ENCODE data around the gene MUSK.

The MUSK gene

DNA sequence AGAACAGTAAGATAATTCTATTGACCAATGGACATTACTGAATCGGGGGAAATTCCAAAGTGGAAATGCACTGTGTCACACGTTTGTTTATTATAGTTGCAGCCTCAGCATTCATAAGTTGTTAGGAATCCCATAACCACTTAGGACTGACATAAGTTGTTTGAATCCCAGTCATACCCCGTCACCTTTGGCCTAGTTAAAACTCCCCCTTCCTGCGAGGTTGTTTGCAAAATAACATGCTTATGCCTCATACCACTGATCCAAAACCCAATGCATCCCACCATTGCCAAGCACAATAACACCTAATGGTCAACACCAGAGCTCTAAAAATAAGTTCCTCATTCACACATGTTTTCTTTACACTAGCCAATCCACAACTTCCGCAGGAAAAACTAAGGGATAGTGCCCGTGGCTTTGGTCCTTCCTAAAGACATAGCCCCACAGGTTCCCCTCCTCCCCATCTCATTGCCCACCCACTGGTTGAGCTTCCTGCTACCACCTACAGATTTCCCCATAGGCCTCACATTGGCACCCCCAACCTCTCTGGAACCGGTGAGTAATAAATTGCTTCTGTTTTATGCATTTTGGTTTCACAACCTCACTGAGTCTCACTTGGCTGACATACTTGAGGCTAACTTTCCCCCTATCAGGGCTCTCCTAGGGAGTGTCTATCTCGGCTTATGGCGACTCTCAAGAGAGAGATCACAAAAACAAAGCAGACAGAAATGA, 42.3 kb upstream of the MUSK start:
- TF ChIP-seq, protein P1, sequence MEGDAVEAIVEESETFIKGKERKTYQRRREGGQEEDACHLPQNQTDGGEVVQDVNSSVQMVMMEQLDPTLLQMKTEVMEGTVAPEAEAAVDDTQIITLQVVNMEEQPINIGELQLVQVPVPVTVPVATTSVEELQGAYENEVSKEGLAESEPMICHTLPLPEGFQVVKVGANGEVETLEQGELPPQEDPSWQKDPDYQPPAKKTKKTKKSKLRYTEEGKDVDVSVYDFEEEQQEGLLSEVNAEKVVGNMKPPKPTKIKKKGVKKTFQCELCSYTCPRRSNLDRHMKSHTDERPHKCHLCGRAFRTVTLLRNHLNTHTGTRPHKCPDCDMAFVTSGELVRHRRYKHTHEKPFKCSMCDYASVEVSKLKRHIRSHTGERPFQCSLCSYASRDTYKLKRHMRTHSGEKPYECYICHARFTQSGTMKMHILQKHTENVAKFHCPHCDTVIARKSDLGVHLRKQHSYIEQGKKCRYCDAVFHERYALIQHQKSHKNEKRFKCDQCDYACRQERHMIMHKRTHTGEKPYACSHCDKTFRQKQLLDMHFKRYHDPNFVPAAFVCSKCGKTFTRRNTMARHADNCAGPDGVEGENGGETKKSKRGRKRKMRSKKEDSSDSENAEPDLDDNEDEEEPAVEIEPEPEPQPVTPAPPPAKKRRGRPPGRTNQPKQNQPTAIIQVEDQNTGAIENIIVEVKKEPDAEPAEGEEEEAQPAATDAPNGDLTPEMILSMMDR (IDR thresholded peaks at IDR 0.05; ENCODE audit: insufficient read depth, low read length, missing control alignments) = no peak
- H3K4me3 ChIP-seq (ENCODE audit: low read depth, low read length) = no peak overlapping the region
- DNase-seq (ENCODE audit: low read depth, low spot score) = peak; percentile 92
- CTCF ChIA-PET = interaction anchor here (1.0 to 1.5 kb wide), 2 partner anchors 193 to 199 kb away, joined by 3 to 7 read pairs; no protein-coding TSS in a partner anchor
- POLR2A ChIA-PET = no interaction called here

- ChIA-PET POLR2A (no interaction called here), CTCF (no interaction called here)
- H3K4me3 ChIP-seq (ENCODE audit: low read depth, low read length) = no peak overlapping the region
- TF ChIP-seq, protein P1 (IDR thresholded peaks at IDR 0.05; ENCODE audit: insufficient read depth, low read length, missing control alignments) = no peak
- no peak for DNase-seq (ENCODE audit: low read depth, low spot score)
Observed at GRCh38 chr9:110635589-110635988, 33.0 kb upstream of the MUSK start.

- ChIA-PET POLR2A (no interaction called here), CTCF (interaction anchor here (1.0 to 5.6 kb wide), 7 partner anchors 18 to 663 kb away, joined by 3 to 48 read pairs (median 3); no protein-coding TSS in a partner anchor)
- TF ChIP-seq, protein P1 (IDR thresholded peaks at IDR 0.05; ENCODE audit: insufficient read depth, low read length, missing control alignments) = no peak
- no peak for DNase-seq (ENCODE audit: low read depth, low spot score)
- no peak overlapping the region for H3K4me3 ChIP-seq (ENCODE audit: low read depth, low read length)
Observed at GRCh38 chr9:110638381-110638954, 30.1 kb upstream of the MUSK start.

- ChIA-PET CTCF (interaction anchor here (1.0 to 5.6 kb wide), 3 partner anchors 11 to 661 kb away, joined by 3 to 48 read pairs (median 3); no protein-coding TSS in a partner anchor), POLR2A (interaction anchor here (0.5 kb wide), 1 partner anchor 706 kb away, joined by 3 read pairs; no protein-coding TSS in a partner anchor)
- no peak overlapping the region for H3K4me3 ChIP-seq (ENCODE audit: low read depth, low read length)
- TF ChIP-seq, protein P1 (IDR thresholded peaks at IDR 0.05; ENCODE audit: insufficient read depth, low read length, missing control alignments) = no peak
- no peak for DNase-seq (ENCODE audit: low read depth, low spot score)
Observed at GRCh38 chr9:110640736-110641135, 27.9 kb upstream of the MUSK start.

DNA sequence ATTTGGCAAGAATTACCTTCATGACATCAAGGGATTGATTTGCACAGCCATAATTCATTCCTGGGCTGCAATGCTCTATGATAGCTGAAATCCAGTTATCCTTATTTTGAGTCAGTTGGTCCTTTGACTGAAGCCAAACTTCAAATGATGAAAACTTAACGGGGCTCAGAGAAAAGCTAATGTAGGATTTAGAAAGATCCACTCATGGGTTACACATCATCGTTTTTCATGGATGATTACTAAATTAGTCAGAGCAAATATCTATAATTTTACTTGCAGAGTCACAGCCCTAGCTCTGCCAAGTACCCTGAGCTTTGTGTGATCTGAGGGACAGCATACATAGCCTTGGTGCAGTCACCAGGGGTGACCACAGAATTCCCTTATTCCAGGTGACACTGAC, 27.3 kb upstream of the MUSK start:
- ChIA-PET POLR2A (interaction anchor here (0.5 kb wide), 1 partner anchor 705 kb away, joined by 3 read pairs; no protein-coding TSS in a partner anchor), CTCF (interaction anchor here (5.6 kb wide), 1 partner anchor 657 kb away, joined by 48 read pairs; no protein-coding TSS in a partner anchor)
- no peak for DNase-seq (ENCODE audit: low read depth, low spot score)
- H3K4me3 ChIP-seq (ENCODE audit: low read depth, low read length) = no peak overlapping the region
- TF ChIP-seq, protein P1 (IDR thresholded peaks at IDR 0.05; ENCODE audit: insufficient read depth, low read length, missing control alignments) = no peak

DNA sequence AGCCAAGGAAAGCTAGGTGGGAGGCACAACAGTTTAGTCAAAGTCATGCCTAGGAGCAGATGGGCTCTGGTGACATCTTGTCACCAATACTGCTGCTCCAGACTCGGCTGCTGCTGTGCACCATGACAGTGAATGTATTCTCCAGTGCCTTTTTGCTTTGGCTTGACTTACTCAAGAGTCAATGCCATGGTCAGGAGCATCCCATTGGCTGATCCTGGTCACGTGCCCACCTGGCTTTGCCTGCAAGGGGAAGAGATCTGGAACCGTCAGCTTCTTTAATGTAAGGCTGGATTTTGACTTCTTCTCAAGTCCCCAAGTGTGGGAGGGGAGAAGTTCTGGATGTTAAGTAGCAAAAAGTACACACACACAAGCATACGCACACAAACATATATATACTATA, 19.9 kb upstream of the MUSK start:
- H3K4me3 ChIP-seq (ENCODE audit: low read depth, low read length) = no peak overlapping the region
- TF ChIP-seq, protein P1 (IDR thresholded peaks at IDR 0.05; ENCODE audit: insufficient read depth, low read length, missing control alignments) = no peak
- ChIA-PET POLR2A (no interaction called here), CTCF (interaction anchor here (0.9 kb wide), 1 partner anchor 9 kb away, joined by 4 read pairs; no protein-coding TSS in a partner anchor)
- no peak for DNase-seq (ENCODE audit: low read depth, low spot score)

Measured in AG04449 (cell line).